HTR-8/SVneo (cell line): ENCODE results near the gene HSDL1.
A peak's percentile ranks its signal among the peaks of the same experiment; 100 is the strongest.

Experiments used
- DNase-seq: peaks from one replicate; pipeline ENCODE4 v3.0.0; 2011; ENCODE audit warnings: low spot score, mixed read lengths; ENCODE audit not compliant: insufficient read length
- FAIRE-seq: peaks from 2 replicates; lab custom pipeline; 2011; peaks lifted over from hg19 to GRCh38; lab: Jason Lieb, UNC

HSDL1 gene

DNA sequence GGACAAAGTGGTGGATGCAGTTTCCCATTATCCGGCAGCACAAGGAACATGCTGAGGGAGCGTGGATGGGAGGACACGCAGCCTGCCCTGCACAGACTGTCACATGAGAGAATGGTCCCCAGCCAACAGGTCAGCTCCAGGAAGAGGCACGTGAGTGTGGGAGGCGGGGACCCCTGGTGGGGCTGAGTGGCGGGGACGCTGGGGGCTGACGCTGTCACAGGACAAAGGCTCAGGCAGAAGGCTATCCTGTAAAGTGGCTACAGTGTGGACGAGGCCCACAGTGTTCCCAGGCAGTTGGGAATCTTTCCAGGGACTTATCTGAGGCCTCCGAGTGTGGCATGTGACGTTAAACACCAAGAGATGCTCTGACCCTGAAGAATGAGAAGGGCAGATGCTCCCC lies 58.6 kb downstream of the HSDL1 start:
- peak; percentile 38 for FAIRE-seq
- no peak for DNase-seq

DNA sequence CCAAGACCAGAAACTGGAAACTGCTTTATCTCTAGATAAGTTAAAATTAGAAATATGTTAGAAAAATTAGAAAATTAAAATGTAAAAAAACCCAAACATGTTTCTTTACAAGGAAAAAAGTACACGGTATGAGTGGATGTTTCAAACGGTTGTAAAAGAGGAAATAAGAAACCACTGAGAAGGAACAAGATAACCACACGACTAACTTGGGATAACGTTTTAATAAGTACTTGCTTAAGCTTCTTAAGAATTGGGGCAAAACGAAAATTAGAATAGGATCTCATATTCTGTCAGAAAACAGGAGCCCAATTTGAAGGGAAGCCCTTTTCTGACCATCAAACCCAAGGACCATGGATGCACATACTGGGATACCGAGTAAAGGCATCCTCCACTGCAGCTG lies 59.2 kb downstream of the HSDL1 start:
- DNase-seq (no peak), FAIRE-seq (no peak)

DNA sequence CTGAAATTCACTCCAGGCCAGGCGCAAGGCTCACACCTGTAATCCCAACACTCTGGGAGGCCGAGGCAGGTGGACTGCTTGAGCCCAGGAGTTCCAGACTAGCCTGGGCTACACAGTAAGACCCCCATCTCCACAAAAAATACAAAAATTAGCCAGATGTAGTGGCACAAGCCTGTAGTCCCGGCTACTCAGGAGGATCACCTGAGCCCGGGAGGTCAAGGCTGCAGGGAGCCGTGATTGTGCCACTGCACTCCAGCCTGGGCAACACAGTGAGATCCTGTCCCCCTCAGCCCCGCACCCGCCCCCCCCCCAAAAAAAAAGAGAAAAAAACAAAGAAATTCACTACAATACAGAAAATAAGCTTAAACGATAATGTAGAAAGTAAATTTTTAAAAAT lies 59.7 kb downstream of the HSDL1 start:
- FAIRE-seq (no peak), DNase-seq (no peak)

DNA sequence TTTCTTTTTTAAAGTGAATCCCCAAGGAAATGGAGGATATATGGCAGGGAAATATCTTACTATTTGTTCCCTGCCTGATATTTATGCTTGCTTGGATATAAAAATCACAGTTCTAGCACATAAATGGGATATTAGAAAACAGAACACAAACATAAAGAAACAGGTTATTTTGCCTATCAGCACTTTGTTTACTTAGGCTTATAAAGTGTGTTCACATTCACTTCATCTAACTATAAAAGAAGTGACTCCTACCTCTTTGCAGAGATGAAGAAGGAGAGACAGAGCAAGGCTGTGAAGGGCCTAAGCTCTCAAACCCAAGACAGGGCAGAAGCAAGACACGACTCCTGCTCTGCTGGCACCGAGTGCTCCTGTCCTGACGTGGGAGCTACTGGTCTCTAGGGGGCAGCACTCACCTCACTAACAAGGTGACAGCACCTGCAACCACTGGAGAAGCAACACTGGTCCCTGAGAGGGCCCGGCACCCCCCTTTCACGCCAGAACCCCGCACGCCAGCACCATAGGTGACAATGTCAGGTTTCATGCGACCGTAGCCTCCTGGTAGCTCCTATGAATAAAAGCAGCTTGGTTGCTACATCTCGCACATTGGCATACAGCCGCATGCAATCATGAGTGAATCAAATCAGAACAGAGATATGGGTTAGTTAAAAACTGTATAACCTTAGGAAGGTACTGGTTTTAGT lies 60.3 kb downstream of the HSDL1 start:
- FAIRE-seq, result peak; percentile 87
- peak; percentile 82 for DNase-seq

DNA sequence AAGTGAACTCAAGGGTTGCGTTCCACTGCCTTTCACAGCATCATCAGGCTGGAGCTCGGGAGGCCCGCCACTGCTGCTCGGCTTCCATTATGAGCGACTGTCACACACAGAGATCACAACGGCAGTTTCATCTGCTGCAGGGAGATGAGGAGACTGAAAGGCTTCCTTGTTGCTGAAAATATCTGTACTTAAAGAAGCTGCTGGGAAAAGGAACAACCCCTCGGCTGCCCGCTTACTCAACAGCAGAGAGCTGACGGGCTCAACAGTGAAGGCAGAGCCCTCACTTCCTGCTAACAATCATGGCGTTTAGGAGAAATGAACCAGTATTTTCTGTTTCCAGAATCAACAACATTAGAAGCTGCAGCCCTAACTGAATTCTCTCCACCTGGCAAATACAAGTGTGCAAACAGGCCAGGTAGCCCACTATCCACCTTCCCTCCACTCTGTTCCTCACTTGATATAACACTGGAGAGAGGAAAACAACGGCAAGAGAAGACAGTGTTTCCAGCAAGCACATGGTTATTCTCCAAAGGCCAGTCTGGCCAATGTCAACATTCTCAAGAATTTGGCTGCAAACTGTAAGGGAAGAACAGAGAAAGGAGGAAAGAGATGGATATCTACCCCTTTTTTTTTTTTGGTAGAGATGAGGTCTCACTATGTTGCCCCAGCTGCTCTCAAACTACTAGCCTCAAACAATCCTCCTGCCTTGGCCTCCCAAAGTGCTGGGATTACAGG lies 62.0 kb downstream of the HSDL1 start:
- no peak for FAIRE-seq
- DNase-seq, result no peak

DNA sequence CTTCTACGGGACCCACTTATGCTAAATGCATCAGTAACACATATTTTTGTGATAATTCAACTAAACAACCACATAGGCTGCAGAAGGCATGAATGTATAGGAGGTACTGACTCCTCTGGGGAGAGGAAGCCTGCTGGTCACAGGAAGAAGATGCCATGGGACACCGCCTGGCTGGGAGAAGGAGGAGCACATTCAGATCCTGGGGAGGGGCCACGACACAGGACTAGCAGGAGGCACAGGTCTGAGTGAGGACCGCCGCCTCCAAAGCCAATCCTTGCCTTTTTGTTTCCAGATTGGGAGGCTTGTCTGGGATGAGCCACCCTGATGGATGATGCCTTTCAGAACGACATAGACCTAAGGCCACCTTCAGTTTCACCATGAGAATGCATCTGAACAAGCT lies 62.9 kb downstream of the HSDL1 start:
- no peak for DNase-seq
- FAIRE-seq, result no peak

DNA sequence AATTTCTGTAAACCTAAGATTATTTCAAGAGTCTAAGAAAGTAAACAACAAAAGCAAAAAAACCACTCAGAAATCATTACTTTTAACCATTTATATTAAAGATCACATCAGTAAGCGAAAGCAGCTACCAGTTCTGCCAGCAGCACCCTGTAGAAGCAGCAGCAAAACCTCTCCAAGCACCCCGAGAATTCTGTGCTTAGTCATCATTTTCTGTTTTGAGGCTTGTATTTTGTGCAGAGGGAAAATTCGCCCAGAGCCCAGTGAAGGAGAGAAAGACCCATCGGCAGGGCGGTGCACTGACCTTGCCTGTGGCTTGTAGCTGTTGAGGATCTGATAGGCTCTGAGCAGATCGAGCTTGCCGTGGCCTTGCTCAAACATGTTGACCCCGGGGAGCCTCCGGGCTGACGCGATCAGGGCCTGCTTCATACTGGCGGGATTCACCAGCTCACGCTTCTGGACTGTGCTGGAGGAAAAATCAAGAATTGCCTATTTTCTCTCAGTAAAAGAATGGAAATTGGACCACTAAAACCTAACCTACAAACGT lies 63.5 kb downstream of the HSDL1 start:
- no peak for FAIRE-seq

DNA sequence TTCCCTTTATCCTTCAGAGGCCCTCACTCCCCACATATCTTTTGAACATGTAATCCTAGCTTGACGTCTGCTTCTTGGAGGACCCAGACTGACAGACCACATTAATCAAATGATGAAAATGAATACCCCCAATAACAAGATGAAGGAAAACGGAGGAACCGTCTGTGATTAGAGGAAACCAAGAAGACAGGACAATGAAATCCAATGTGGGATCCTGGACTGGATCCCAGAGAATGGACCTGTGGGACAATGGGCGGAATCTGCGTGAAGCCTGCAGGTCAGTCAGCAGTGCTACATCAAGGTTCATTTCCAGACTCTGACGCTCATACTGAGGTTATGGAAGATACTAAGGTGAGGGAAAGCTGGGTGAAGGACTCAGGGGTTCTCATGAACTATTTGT lies 64.2 kb downstream of the HSDL1 start:
- no peak for FAIRE-seq

More for the DNA sequence above, 63.5 kb downstream of the HSDL1 start:
- DNase-seq, result no peak

DNA sequence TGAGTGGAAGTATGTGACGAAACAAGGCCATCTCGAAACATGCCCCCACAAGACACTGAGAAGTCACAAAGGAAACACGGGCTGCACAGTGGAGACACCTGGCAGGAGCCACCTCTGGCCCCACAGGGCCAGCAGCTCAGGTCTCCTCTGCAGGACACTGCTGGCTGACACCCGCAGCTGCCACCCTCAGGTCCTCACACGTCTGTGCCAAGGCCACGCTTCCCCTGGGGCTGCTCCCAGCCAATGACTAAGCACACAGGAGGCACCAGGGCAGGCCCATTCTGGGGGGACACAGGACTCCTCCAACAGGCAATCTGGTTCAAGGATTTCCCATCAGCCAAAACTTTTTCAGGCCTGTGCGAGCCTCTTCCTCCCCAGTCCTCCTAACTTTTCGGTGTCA lies 64.6 kb downstream of the HSDL1 start:
- DNase-seq (no peak), FAIRE-seq (no peak)

More for the DNA sequence above, 64.2 kb downstream of the HSDL1 start:
- DNase-seq, result no peak

DNA sequence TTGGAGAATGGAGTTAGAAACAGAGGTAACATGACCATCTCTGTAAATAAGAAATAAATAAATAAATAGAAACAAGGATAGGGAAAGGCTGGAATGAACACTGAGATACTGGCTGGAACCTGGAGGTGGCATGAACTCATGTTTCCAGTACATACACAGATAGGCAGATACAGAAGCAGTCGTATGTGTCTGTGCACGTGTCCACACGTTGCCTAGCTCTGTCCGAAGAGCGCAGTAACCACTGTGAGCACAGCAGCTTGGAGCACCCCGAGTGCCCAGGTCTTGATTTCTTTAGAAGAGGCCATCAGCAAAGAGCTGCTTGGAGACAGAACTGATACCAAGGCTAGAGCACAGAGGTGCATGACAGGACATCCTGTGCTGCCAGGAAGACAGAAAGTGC lies 65.3 kb downstream of the HSDL1 start:
- no peak for FAIRE-seq
- no peak for DNase-seq

DNA sequence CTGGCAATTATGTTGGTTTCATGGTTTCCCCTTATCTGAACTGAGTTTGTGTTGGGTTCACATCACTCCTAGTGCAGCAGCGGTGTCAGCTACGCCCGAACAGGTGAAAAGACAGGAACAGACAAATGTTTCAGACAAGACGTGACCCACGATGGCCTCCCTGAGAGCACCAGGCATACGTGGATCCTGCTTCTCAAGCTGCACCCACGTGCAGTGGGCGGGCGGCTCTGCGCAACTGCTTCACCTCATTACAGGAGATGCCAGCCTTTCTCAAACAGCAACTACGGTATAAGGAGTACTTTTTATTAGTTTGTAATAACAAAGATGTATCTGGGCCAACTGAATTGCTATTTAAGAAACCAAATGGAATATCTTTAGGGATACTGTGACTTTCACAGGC lies 69.6 kb downstream of the HSDL1 start:
- no peak for FAIRE-seq
- DNase-seq, result no peak

DNA sequence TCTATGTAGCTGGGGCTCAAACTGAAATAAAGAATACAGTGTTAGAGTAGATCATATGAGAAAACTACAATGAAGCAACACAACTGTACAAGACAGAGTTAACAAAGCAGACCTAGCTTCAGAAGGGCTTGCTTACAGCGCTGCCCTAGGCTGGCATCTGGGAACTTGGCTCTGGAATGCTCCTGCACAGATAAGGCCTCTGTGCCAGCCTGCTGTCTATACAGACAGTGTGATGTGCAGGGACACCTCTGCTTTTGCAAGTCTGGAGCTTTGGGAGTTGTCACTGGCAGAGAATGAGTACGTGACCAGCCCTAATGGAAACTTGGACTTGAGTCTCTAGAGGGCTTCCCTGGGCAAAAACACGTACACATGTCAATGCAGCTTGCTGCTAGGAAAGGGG lies 70.3 kb downstream of the HSDL1 start:
- DNase-seq, result no peak
- FAIRE-seq, result no peak
